OCI-LY1 (cell line): ENCODE results near the gene UBASH3B.

Source experiments
- H2AFZ ChIP-seq: fragments of 200-600 bp; sonication (generic), shearing (Covaris generic); 2 replicates; pipeline ENCODE4 v1.6.0; 2014; ENCODE audit warnings: antibody characterized with exemption, mild to moderate bottlenecking, low read length
- H3F3A ChIP-seq: fragments of 200-600 bp; sonication (generic), shearing (Covaris generic); 2 replicates; pipeline ENCODE4 v1.6.0; 2014; ENCODE audit warnings: mild to moderate bottlenecking, antibody characterized with exemption, low read length, moderate library complexity; ENCODE audit not compliant: insufficient read depth
- H3K27ac ChIP-seq: fragments of 200-600 bp; sonication (generic); 2 replicates; pipeline ENCODE4 v1.5.1; 2014; ENCODE audit warnings: low read length, mixed run types, mild to moderate bottlenecking, low read depth; ENCODE audit not compliant: poor library complexity, severe bottlenecking
- H3K27me3 ChIP-seq: fragments of 200-600 bp; sonication (generic); 2 replicates; pipeline ENCODE4 v1.6.0; 2014; ENCODE audit warnings: antibody characterized with exemption, mild to moderate bottlenecking, low read length, moderate library complexity; ENCODE audit not compliant: insufficient read depth
- H3K36me3 ChIP-seq: fragments of 200-600 bp; sonication (generic); 2 replicates; pipeline ENCODE4 v1.6.1; 2014; ENCODE audit warnings: mild to moderate bottlenecking, antibody characterized with exemption, low read length, moderate library complexity, mixed read lengths; ENCODE audit not compliant: insufficient read depth
- H3K4me1 ChIP-seq: fragments of 200-600 bp; sonication (generic); 2 replicates; pipeline ENCODE4 v1.5.1; 2014; ENCODE audit warnings: mild to moderate bottlenecking, low read length, moderate library complexity; ENCODE audit not compliant: insufficient read depth, severe bottlenecking
- H3K4me2 ChIP-seq: fragments of 200-600 bp; sonication (generic), shearing (Covaris generic); 2 replicates; pipeline ENCODE4 v1.6.1; 2014; ENCODE audit warnings: low read length
- H3K4me3 ChIP-seq: fragments of 200-600 bp; sonication (generic); 2 replicates; pipeline ENCODE4 v1.5.1; 2014; ENCODE audit warnings: low read length, low read depth, mild to moderate bottlenecking, mixed read lengths; ENCODE audit not compliant: poor library complexity, severe bottlenecking
- H3K79me2 ChIP-seq: fragments of 200-600 bp; shearing (Covaris generic); 2 replicates; pipeline ENCODE4 v1.6.1; 2016; ENCODE audit warnings: mixed run types, low read length, mixed read lengths; ENCODE audit not compliant: insufficient read depth
- H3K9ac ChIP-seq: fragments of 200-600 bp; sonication (generic), shearing (Covaris generic); 2 replicates; pipeline ENCODE4 v1.6.1; 2014; ENCODE audit warnings: mild to moderate bottlenecking, low read length, mixed read lengths
- H3K9me2 ChIP-seq: fragments of 200-600 bp; sonication (generic), shearing (Covaris generic); 2 replicates; pipeline ENCODE4 v1.6.1; 2014; ENCODE audit warnings: low read depth, mild to moderate bottlenecking, low read length, mixed read lengths
- H3K9me3 ChIP-seq: fragments of 200-600 bp; shearing (Covaris generic); 2 replicates; pipeline ENCODE4 v1.6.1; 2014; ENCODE audit warnings: low read length, mixed read lengths
- H4K20me1 ChIP-seq: fragments of 200-600 bp; sonication (generic), shearing (Covaris generic); 2 replicates; pipeline ENCODE4 v1.6.0; 2016; ENCODE audit warnings: mild to moderate bottlenecking, low read length; ENCODE audit not compliant: insufficient read depth
- EZH2 ChIP-seq: fragments of 200-600 bp; sonication (generic), shearing (Covaris generic); IDR thresholded peaks from 2 replicates; pipeline ENCODE4 v1.8.0; 2017; ENCODE audit warnings: borderline replicate concordance, mixed run types, mild to moderate bottlenecking, antibody characterized with exemption, low read length, moderate library complexity, mixed read lengths
- TF ChIP-seq, protein P1 (sequence below): fragments of 200-600 bp; sonication (generic), shearing (Covaris generic); IDR thresholded peaks from 2 replicates; pipeline ENCODE4 v1.5.1; 2017; ENCODE audit warnings: mild to moderate bottlenecking, antibody characterized with exemption, low read length, moderate library complexity, mixed read lengths

Gene UBASH3B

DNA sequence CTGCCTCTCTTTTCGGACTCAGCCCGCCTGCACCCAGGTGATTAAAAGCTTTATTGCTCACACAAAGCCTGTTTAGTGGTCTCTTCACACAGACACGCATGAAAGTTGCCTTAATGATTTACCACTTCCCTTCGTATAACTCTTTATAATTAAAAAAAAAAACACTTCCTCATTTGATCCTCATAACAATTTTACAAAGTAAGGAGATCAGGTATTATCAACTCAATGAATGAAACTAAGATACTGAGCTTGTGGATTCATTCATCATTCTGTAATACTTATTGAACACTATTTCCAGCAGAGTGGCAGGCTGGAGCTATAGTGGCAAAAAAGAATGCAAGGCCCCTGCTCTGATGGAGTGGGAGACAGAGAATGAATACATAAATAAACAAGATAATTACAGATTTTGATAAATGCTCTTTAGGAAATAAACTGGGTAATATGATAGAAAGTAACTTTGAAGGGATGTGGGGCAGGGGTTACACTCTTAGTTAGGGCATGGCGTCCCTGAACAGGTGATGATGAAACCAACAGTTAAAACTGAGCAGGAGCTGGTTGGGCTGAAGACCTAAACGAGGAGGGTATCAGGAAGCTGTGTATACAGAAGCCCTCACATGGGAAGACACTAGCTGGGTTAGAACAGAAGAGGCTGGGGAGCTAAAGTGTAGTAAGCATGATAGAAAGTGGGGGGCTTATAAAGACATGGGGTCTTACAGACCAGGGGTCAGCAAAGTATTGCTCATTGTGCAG lies 177.4 kb downstream of the UBASH3B start:
- Histone ChIP-seq H3K9me2 (no peaks in the 10 kb centered on the region), H3K79me2 (no peaks in the 10 kb centered on the region), H3K9ac (no peak overlapping the region), H3K36me3 (no peaks in the 10 kb centered on the region), H4K20me1 (no peaks in the 10 kb centered on the region), H3K27ac (no peak overlapping the region), H3K4me2 (no peak overlapping the region), H3K27me3 (no peaks in the 10 kb centered on the region), H3K4me3 (no peak overlapping the region), H2AFZ (no peak overlapping the region), H3F3A (no peaks in the 10 kb centered on the region), H3K4me1 (peaks cover 13% of the 10 kb centered on the region), H3K9me3 (no peaks in the 10 kb centered on the region)
- TF ChIP-seq EZH2, result no peak
- TF ChIP-seq, protein P1, sequence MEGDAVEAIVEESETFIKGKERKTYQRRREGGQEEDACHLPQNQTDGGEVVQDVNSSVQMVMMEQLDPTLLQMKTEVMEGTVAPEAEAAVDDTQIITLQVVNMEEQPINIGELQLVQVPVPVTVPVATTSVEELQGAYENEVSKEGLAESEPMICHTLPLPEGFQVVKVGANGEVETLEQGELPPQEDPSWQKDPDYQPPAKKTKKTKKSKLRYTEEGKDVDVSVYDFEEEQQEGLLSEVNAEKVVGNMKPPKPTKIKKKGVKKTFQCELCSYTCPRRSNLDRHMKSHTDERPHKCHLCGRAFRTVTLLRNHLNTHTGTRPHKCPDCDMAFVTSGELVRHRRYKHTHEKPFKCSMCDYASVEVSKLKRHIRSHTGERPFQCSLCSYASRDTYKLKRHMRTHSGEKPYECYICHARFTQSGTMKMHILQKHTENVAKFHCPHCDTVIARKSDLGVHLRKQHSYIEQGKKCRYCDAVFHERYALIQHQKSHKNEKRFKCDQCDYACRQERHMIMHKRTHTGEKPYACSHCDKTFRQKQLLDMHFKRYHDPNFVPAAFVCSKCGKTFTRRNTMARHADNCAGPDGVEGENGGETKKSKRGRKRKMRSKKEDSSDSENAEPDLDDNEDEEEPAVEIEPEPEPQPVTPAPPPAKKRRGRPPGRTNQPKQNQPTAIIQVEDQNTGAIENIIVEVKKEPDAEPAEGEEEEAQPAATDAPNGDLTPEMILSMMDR, result no peak

DNA sequence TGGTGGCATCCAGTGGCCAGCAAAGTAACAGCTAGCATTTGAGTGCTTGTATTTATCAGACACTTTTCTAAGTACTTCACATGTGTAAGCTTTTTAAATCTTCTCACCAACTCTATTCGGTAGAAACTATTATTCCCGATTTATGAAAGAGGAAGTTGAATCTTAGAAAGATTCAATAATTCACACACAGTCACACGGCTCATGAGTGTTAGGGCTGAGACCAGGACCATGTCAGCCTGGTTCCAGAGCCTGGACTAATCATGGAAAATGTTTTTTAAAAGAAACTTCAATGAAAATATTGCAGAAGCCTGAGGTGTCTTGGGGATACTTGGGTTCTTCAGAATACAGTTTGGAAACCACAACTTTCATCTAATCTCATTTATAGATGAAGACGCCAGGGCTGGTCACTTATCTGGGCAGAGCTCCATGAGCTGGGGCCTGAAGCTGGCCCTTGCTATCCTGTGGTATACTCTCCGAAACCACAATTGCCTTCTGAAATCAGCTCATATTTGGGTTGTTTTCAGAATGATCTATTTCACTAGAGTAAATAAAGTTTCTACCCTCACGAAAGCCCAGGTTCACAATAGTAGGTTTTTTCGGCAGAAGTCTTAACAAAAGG lies 178.4 kb downstream of the UBASH3B start:
- TF ChIP-seq, protein P1, result no peak
- no peak for TF ChIP-seq EZH2
- H2AFZ ChIP-seq, result no peak overlapping the region
- H3K9me3 ChIP-seq, result no peaks in the 10 kb centered on the region

DNA sequence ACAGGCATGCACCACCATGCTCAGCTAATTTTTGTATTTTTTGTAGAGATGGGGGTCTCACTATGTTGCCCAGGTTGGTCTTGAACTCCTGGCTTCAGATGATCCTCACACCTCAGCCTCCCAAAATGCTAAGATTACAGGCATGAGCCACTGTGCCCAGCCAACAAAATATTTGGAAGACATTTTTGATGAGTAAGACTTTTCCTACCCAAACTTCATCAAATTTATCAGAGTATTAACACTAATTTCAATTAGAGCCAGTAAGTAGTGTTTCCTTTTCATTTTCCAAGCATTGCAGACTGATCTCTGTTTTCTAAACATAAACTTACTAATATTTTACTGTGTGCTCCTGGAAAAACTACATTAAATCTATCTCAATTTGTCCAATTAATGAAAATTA lies 181.4 kb downstream of the UBASH3B start:
- TF ChIP-seq, protein P1, result no peak
- no peak for TF ChIP-seq EZH2
- H3K9me2 ChIP-seq, result no peaks in the 10 kb centered on the region
- H3K27me3 ChIP-seq, result no peaks in the 10 kb centered on the region
- H3K36me3 ChIP-seq, result no peaks in the 10 kb centered on the region
- peaks cover 40% of the 10 kb centered on the region for H3K4me1 ChIP-seq
- H4K20me1 ChIP-seq, result no peaks in the 10 kb centered on the region
- H3K9ac ChIP-seq, result no peak overlapping the region
- no peaks in the 10 kb centered on the region for H3K9me3 ChIP-seq
- H3K27ac ChIP-seq, result no peak overlapping the region
- no peak overlapping the region for H2AFZ ChIP-seq
- no peaks in the 10 kb centered on the region for H3F3A ChIP-seq
- H3K4me3 ChIP-seq, result no peak overlapping the region
- no peaks in the 10 kb centered on the region for H3K79me2 ChIP-seq
- no peak overlapping the region for H3K4me2 ChIP-seq

More for the DNA sequence above, 178.4 kb downstream of the UBASH3B start:
- Histone ChIP-seq H3K4me3 (no peak overlapping the region), H3K9ac (no peak overlapping the region), H3K27me3 (no peaks in the 10 kb centered on the region), H3K36me3 (no peaks in the 10 kb centered on the region), H3K4me1 (peaks cover 21% of the 10 kb centered on the region), H3K9me2 (no peaks in the 10 kb centered on the region), H4K20me1 (no peaks in the 10 kb centered on the region), H3K4me2 (no peak overlapping the region), H3K27ac (no peak overlapping the region), H3F3A (no peaks in the 10 kb centered on the region), H3K79me2 (no peaks in the 10 kb centered on the region)
